Loucy (cell line): ENCODE data around the gene C2CD3.

ENCODE experiments used
- H2AFZ ChIP-seq: fragments of 200-600 bp; sonication (generic); 2 replicates; pipeline ENCODE4 v1.6.0; 2016; ENCODE audit warnings: antibody characterized with exemption, mild to moderate bottlenecking, low read length, moderate library complexity
- H3F3A ChIP-seq: fragments of 200-600 bp; 2 replicates; pipeline ENCODE4 v1.6.0; 2016; ENCODE audit warnings: antibody characterized with exemption, low read depth, mild to moderate bottlenecking
- H3K27me3 ChIP-seq: fragments of 200-600 bp; sonication (generic); 2 replicates; pipeline ENCODE4 v1.6.1; 2014; ENCODE audit warnings: low read length, mild to moderate bottlenecking; ENCODE audit not compliant: insufficient read depth, poor library complexity, severe bottlenecking
- H3K36me3 ChIP-seq: fragments of 200-600 bp; sonication (generic); 2 replicates; pipeline ENCODE4 v1.6.1; 2016; ENCODE audit warnings: low read length; ENCODE audit not compliant: insufficient read depth
- H3K4me1 ChIP-seq: fragments of 200-600 bp; sonication (generic); 2 replicates; pipeline ENCODE4 v1.5.1; 2014; ENCODE audit warnings: low read length, mild to moderate bottlenecking; ENCODE audit not compliant: insufficient read depth, poor library complexity, severe bottlenecking
- H3K4me2 ChIP-seq: fragments of 200-600 bp; sonication (generic); 2 replicates; pipeline ENCODE4 v1.6.0; 2014; ENCODE audit warnings: antibody characterized with exemption, low read length, low read depth, mild to moderate bottlenecking; ENCODE audit not compliant: poor library complexity, severe bottlenecking
- H3K4me3 ChIP-seq: fragments of 200-600 bp; sonication (generic); 2 replicates; pipeline ENCODE4 v1.5.1; 2014; ENCODE audit warnings: low read length, mild to moderate bottlenecking, mixed read lengths; ENCODE audit not compliant: poor library complexity, severe bottlenecking
- H3K79me2 ChIP-seq: fragments of 200-600 bp; sonication (generic); 2 replicates; pipeline ENCODE4 v1.6.1; 2014; ENCODE audit warnings: low read length; ENCODE audit not compliant: insufficient read depth
- H3K9ac ChIP-seq: fragments of 200-600 bp; sonication (generic); 2 replicates; pipeline ENCODE4 v1.6.0; 2014; ENCODE audit warnings: mild to moderate bottlenecking, low read depth, low read length, moderate library complexity; ENCODE audit not compliant: poor library complexity, severe bottlenecking
- H3K9me2 ChIP-seq: fragments of 200-600 bp; sonication (generic); replicated peaks from 2 replicates; pipeline ENCODE4 v1.6.1; 2016; ENCODE audit warnings: low read depth, low read length, mixed read lengths
- H3K9me3 ChIP-seq: fragments of 200-600 bp; sonication (generic); 2 replicates; pipeline ENCODE4 v1.6.1; 2014; ENCODE audit warnings: mild to moderate bottlenecking, antibody characterized with exemption, low read length, low read depth; ENCODE audit not compliant: insufficient read depth
- H4K20me1 ChIP-seq: fragments of 200-600 bp; sonication (generic); 2 replicates; pipeline ENCODE4 v1.6.0; 2014; ENCODE audit warnings: antibody characterized with exemption, low read length, mild to moderate bottlenecking; ENCODE audit not compliant: insufficient read depth, poor library complexity, severe bottlenecking
- CTCF ChIP-seq: fragments of 200-600 bp; sonication (generic); conservative IDR thresholded peaks from 2 replicates; pipeline ENCODE4 v1.5.1; 2014; ENCODE audit warnings: mild to moderate bottlenecking, antibody characterized with exemption, low read length
- EZH2phosphoT487 ChIP-seq: fragments of 200-600 bp; IDR thresholded peaks from 2 replicates; pipeline ENCODE4 v1.6.1; 2018; ENCODE audit warnings: antibody characterized with exemption, mild to moderate bottlenecking, moderate library complexity, borderline replicate concordance

Gene C2CD3

GRCh38 chr11:73983741-73984538 is 186.9 kb downstream of the C2CD3 start:
- Histone ChIP-seq H2AFZ (peak overlapping the region; percentile 49; the same call in 1 of the 2 replicates), H3K4me3 (peak overlapping the region; percentile 97), H3K4me2 (peak overlapping the region; percentile 79), H3K79me2 (peaks cover 51% of the 10 kb centered on the region), H3K4me1 (peaks cover 35% of the 10 kb centered on the region), H3K36me3 (peaks cover 2% of the 10 kb centered on the region; the same call in 1 of the 2 replicates), H4K20me1 (peaks cover 31% of the 10 kb centered on the region), H3K9me3 (no peaks in the 10 kb centered on the region), H3K9me2 (no peaks in the 10 kb centered on the region), H3F3A (peaks cover 12% of the 10 kb centered on the region), H3K27me3 (peaks cover 7% of the 10 kb centered on the region), H3K9ac (peak overlapping the region; percentile 99)
- TF ChIP-seq EZH2phosphoT487 (no peak), CTCF (no peak)

GRCh38 chr11:73982990-73983740 is 187.6 kb downstream of the C2CD3 start:
- Histone ChIP-seq H2AFZ (peak overlapping the region; percentile 77), H3K9ac (peak overlapping the region; percentile 99), H3K4me1 (peaks cover 43% of the 10 kb centered on the region), H3K36me3 (peaks cover 10% of the 10 kb centered on the region; the same call in 1 of the 2 replicates), H3K4me2 (peak overlapping the region; percentile 79), H4K20me1 (peaks cover 39% of the 10 kb centered on the region), H3K27me3 (peaks cover 7% of the 10 kb centered on the region), H3K79me2 (peaks cover 58% of the 10 kb centered on the region), H3K9me3 (no peaks in the 10 kb centered on the region), H3K9me2 (no peaks in the 10 kb centered on the region), H3F3A (peaks cover 12% of the 10 kb centered on the region), H3K4me3 (peak overlapping the region; percentile 97)
- TF ChIP-seq CTCF (no peak), EZH2phosphoT487 (no peak)

- TF ChIP-seq CTCF (no peak), EZH2phosphoT487 (no peak)
- H3K79me2 ChIP-seq = peaks cover 64% of the 10 kb centered on the region
Measured at GRCh38 chr11:73982595-73982989, 188.2 kb downstream of the C2CD3 start, which contains the start of gene UCP2. UCP2 (minus strand) TSS chr11:73982843; CDS start chr11:73978378, 4,465 bp downstream.

More at GRCh38 chr11:73982595-73982989, 188.2 kb downstream of the C2CD3 start, which contains the start of gene UCP2:
- Histone ChIP-seq H4K20me1 (peaks cover 45% of the 10 kb centered on the region), H3K27me3 (peaks cover 7% of the 10 kb centered on the region), H3K9me3 (no peaks in the 10 kb centered on the region), H2AFZ (peak within 1 kb of the TSS; percentile 77), H3K9me2 (no peaks in the 10 kb centered on the region), H3K9ac (peak within 1 kb of the TSS; percentile 99), H3K36me3 (peaks cover 15% of the 10 kb centered on the region; the same call in 1 of the 2 replicates), H3K4me1 (peaks cover 49% of the 10 kb centered on the region), H3K4me3 (peak within 1 kb of the TSS; percentile 97), H3K4me2 (peak within 1 kb of the TSS; percentile 92), H3F3A (peaks cover 12% of the 10 kb centered on the region)
